HepG2 (cell line): ENCODE measurements around the gene ZNF511. TPM values are rescaled to one million over a fixed set of nuclear protein-coding genes. Genes with fewer than 3 reads are reported as not detected.

ENCODE experiments used
- AHDC1 ChIP-seq: sonication (generic); formaldehyde crosslinking; IDR thresholded peaks from 2 replicates; pipeline ENCODE4 v1.5.1; 2020; ENCODE audit warnings: mild to moderate bottlenecking, missing genetic modification reagents, borderline replicate concordance
- CSRNP2 ChIP-seq: sonication (generic); formaldehyde crosslinking; conservative IDR thresholded peaks from 2 replicates; pipeline ENCODE4 v1.8.0; 2022; ENCODE audit warnings: low read depth, missing genetic modification reagents
- FOSL1 ChIP-seq: sonication (generic); formaldehyde crosslinking; IDR thresholded peaks from 2 replicates; pipeline ENCODE4 v1.9.0; 2021; ENCODE audit warnings: missing genetic modification reagents, borderline replicate concordance
- JUNB ChIP-seq: sonication (generic); formaldehyde crosslinking; IDR thresholded peaks from 2 replicates; pipeline ENCODE4 v1.8.0; 2022; ENCODE audit warnings: missing genetic modification reagents, mild to moderate bottlenecking, borderline replicate concordance
- SMYD3 ChIP-seq: sonication (generic); formaldehyde crosslinking; IDR thresholded peaks from 2 replicates; pipeline ENCODE4 v1.8.1; 2023; ENCODE audit warnings: mild to moderate bottlenecking, missing genetic modification reagents
- SUZ12 ChIP-seq: fragments of 150-350 bp; IDR thresholded peaks from 2 replicates; pipeline ENCODE4 v1.6.1; 2014; ENCODE audit warnings: low read depth, low read length
- ZBTB46 ChIP-seq: sonication (generic); formaldehyde crosslinking; IDR thresholded peaks from 2 replicates; pipeline ENCODE4 v1.4.0; 2020; ENCODE audit warnings: mild to moderate bottlenecking, missing genetic modification reagents, borderline replicate concordance
- ZNF329 ChIP-seq: sonication (generic); formaldehyde crosslinking; IDR thresholded peaks from 2 replicates; pipeline ENCODE4 v1.9.0; 2021; ENCODE audit warnings: low read depth, mild to moderate bottlenecking, missing genetic modification reagents
- ZNF335 ChIP-seq: sonication (generic); formaldehyde crosslinking; IDR thresholded peaks from 2 replicates; pipeline ENCODE4 v1.4.0; 2020; ENCODE audit warnings: missing genetic modification reagents
- ZNF558 ChIP-seq: sonication (generic); formaldehyde crosslinking; IDR thresholded peaks from 2 replicates; pipeline ENCODE4 v1.9.0; 2022; ENCODE audit warnings: mild to moderate bottlenecking, missing genetic modification reagents, borderline replicate concordance
- ZNF724P ChIP-seq: sonication (generic); formaldehyde crosslinking; IDR thresholded peaks from 2 replicates; pipeline ENCODE4 v1.8.0; 2022; ENCODE audit warnings: missing genetic modification reagents, borderline replicate concordance
- ZSCAN31 ChIP-seq: sonication (generic); formaldehyde crosslinking; IDR thresholded peaks from 2 replicates; pipeline ENCODE4 v1.5.0; 2020; ENCODE audit warnings: low read depth, mild to moderate bottlenecking, missing genetic modification reagents
- polyA plus RNA-seq, 8 experiments: library from polyadenylated mRNA; depleted of rRNA in 3 of 8; stranded (reverse) in 7 of 8; unstranded in 1 of 8; fragments of >200 nt; fragmentation: Illumina TruSeq in 4 of 8; extraction: Trizol in 4 of 8; gene quantifications; 2 replicates each; pipeline versions ENCODE4 v1.2.1 to v1.2.3, GENCODE V29; 2011 to 2016; ENCODE audit warnings: low read depth in 4 of 8, missing spikeins in 1 of 8, mixed read lengths in 1 of 8; ENCODE audit not compliant: insufficient read depth in 1 of 8
- total RNA-seq, 5 experiments: library from RNA; depleted of rRNA; stranded (reverse); fragments of >200 nt; fragmentation: Illumina TruSeq; extraction: Trizol; gene quantifications; 2 replicates each; pipeline ENCODE4 v1.2.3, GENCODE V29; 2016; ENCODE audit warnings: low read depth in 1 of 5
- TF ChIP-seq, protein P1 (sequence below): sonication (generic); formaldehyde crosslinking; IDR thresholded peaks from 2 replicates; pipeline ENCODE4 v1.4.0; 2020; ENCODE audit warnings: missing genetic modification reagents, low read depth, mild to moderate bottlenecking, borderline replicate concordance
- TF ChIP-seq, protein P2 (sequence below): sonication (generic); formaldehyde crosslinking; IDR thresholded peaks from 2 replicates; pipeline ENCODE4 v1.8.1; 2023; ENCODE audit warnings: mild to moderate bottlenecking, inconsistent platforms, moderate library complexity, missing genetic modification reagents, borderline replicate concordance
- TF ChIP-seq, protein P3 (sequence below): conservative IDR thresholded peaks from 2 replicates; pipeline ENCODE4 v1.6.1; 2018; ENCODE audit warnings: missing genetic modification reagents

The ZNF511 gene
- total and polyA plus RNA-seq, 2 of the 13 experiments (the other 11 are each of a cell fraction or from before 2014, with no cell fraction given) = 35.6 to 66.4 TPM

DNA sequence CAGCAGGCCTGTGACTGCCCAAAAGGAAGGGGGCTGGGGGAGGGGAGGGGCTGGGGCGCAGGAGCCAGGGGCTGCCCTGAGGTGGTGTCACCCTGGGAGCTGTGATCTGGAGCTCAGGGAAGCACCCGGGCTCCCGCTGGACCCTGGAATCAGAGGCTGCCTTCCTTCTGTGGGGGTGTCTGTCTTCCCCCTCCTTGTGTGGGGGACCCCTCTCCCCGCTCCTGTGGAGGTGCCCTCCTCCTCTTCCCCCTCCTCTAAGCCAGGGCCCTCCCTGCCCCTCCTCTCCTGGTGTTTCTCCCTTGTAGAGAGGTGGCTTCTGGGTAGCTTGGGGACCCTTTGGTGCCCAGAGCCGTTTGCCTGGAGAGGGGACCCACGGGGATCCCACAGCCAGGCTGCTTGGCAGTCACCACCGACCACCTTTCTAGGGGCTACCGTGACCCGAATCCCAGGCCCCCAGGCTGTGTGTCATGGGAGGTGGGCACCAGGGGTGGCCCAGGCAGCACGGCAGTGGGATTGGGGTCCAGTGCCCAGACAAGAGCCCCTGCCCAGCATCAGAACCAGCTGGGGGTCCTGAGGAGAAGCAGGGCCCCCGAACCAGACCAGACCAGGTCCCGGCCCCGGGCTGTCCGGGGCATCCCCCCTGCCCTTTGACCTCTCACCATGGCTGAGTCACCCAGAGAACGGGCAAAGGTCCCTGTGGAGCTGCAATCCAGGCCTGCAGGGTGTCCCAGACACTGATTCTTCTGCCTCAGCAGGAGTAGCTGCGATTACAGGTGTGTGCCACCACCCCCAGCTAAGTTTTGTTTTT lies 39.2 kb downstream of the ZNF511 start (continued):
- TF ChIP-seq AHDC1 (no peak), ZNF329 (CRISPR knock-in tag) (no peak), JUNB (CRISPR knock-in tag) (peak; percentile 91; the same call in 1 of the 2 replicates), SUZ12 (no peak), FOSL1 (CRISPR knock-in tag) (peak; percentile 91), ZNF335 (CRISPR knock-in tag) (no peak), CSRNP2 (no peak), ZNF724P (CRISPR knock-in tag) (no peak), SMYD3 (CRISPR knock-in tag) (no peak), ZBTB46 (CRISPR knock-in tag) (no peak), ZNF558 (CRISPR knock-in tag) (no peak), ZSCAN31 (CRISPR knock-in tag) (no peak)
- TF ChIP-seq, protein P1, sequence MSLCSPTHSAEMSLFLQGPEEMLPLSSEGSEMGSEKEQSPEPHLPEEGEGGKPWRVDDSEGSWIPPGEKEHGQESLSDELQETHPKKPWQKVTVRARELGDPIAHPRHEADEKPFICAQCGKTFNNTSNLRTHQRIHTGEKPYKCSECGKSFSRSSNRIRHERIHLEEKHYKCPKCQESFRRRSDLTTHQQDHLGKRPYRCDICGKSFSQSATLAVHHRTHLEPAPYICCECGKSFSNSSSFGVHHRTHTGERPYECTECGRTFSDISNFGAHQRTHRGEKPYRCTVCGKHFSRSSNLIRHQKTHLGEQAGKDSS = no peak
- TF ChIP-seq, protein P2, sequence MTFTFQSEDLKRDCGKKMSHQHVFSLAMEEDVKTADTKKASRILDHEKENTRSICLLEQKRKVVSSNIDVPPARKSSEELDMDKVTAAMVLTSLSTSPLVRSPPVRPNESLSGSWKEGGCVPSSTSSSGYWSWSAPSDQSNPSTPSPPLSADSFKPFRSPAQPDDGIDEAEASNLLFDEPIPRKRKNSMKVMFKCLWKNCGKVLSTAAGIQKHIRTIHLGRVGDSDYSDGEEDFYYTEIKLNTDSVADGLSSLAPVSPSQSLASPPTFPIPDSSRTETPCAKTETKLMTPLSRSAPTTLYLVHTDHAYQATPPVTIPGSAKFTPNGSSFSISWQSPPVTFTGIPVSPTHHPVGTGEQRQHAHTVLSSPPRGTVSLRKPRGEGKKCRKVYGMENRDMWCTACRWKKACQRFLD = no peak
- TF ChIP-seq, protein P3, sequence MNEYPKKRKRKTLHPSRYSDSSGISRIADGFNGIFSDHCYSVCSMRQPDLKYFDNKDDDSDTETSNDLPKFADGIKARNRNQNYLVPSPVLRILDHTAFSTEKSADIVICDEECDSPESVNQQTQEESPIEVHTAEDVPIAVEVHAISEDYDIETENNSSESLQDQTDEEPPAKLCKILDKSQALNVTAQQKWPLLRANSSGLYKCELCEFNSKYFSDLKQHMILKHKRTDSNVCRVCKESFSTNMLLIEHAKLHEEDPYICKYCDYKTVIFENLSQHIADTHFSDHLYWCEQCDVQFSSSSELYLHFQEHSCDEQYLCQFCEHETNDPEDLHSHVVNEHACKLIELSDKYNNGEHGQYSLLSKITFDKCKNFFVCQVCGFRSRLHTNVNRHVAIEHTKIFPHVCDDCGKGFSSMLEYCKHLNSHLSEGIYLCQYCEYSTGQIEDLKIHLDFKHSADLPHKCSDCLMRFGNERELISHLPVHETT = no peak
